ENCODE results near the gene POU5F2. TPM values are rescaled to one million over a fixed set of nuclear protein-coding genes. Genes with fewer than 3 reads are reported as not detected.

The POU5F2 gene
- total and polyA plus RNA-seq, 2 of the 8 experiments (the other 6 are each of a cell fraction or from before 2014, with no cell fraction given), result 0.06 to 0.08 TPM

DNA sequence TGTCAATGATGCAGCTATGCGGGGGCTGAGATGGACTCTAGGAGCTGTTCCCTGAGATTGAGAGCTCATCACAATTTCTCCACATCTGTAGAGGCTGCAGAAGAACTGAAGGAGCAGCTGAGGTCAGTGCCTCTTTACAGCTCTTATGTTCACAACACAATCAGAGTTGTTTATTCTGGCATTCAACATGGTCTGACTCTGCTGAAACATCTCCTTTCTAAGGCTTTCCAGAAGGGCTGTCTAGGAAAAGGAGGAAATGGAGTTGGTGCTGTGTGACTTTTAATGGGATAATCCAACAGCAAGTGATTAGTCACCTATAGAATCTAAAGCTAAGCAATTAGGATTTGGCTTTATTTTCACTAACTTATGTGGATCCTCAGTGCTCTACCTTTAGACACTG is 6.0 kb downstream of the POU5F2 start:
- no peak for DNase-seq (ENCODE audit: low read depth in 1 of 2, low spot score in 2 of 2)
- 92% methylated on average over 1 of the region's 1 CpG; no CpG with 5 or more reads in 1 of the 2 experiments for WGBS, 2 experiments (ENCODE audit: extremely low coverage in 1 of 2, insufficient coverage in 1 of 2, insufficient read length in 1 of 2, insufficient replicate concordance in 2 of 2, low coverage in 1 of 2, low lambda C conversion rate in 2 of 2, missing lambda C conversion rate in 1 of 2)
- CTCF ChIA-PET (ENCODE audit: partially characterized antibody), result interaction anchor here (1.1 to 1.4 kb wide), 5 partner anchors 9 to 138 kb away, joined by 3 to 4 read pairs (median 3); no protein-coding TSS in a partner anchor
- no peak for TF ChIP-seq SRF (IDR thresholded peaks at IDR 0.05; ENCODE audit: low read depth, low read length)
- TF ChIP-seq CREB1 (IDR thresholded peaks at IDR 0.05), result no peak
- TF ChIP-seq ZNF274 (IDR thresholded peaks at IDR 0.05; ENCODE audit: borderline replicate concordance, extremely low read depth, low read length), result no peak
- TF ChIP-seq SUZ12 (IDR thresholded peaks at IDR 0.05; ENCODE audit: low read length), result no peak
- no peak for TF ChIP-seq SIRT6 (IDR thresholded peaks at IDR 0.05; ENCODE audit: low read length)
- TF ChIP-seq EP300 (IDR thresholded peaks at IDR 0.05; ENCODE audit: borderline replicate concordance in 1 of 2, low read depth in 2 of 2, low read length in 2 of 2), result no peak
- no peak for TF ChIP-seq TAF1 (IDR thresholded peaks at IDR 0.05; ENCODE audit: low read depth, low read length)
- no peak for TF ChIP-seq CTBP2 (IDR thresholded peaks at IDR 0.05; ENCODE audit: borderline replicate concordance, insufficient read depth, insufficient read length, low read length)
- no peak for TF ChIP-seq NRF1 (IDR thresholded peaks at IDR 0.05; ENCODE audit: low read depth, low read length)
- TF ChIP-seq, protein P1, sequence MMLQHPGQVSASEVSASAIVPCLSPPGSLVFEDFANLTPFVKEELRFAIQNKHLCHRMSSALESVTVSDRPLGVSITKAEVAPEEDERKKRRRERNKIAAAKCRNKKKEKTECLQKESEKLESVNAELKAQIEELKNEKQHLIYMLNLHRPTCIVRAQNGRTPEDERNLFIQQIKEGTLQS (IDR thresholded peaks at IDR 0.05; ENCODE audit: insufficient read depth, low read depth, low read length), result no peak
- no peak for TF ChIP-seq RAD21 (IDR thresholded peaks at IDR 0.05 in 1 of 2, conservative IDR thresholded peaks at IDR 0.05 in 1 of 2; ENCODE audit: low read depth in 2 of 2, low read length in 2 of 2)
- TF ChIP-seq, protein P2, sequence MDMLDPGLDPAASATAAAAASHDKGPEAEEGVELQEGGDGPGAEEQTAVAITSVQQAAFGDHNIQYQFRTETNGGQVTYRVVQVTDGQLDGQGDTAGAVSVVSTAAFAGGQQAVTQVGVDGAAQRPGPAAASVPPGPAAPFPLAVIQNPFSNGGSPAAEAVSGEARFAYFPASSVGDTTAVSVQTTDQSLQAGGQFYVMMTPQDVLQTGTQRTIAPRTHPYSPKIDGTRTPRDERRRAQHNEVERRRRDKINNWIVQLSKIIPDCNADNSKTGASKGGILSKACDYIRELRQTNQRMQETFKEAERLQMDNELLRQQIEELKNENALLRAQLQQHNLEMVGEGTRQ (IDR thresholded peaks at IDR 0.05; ENCODE audit: low read length), result no peak
- no peak for TF ChIP-seq BRCA1 (IDR thresholded peaks at IDR 0.05; ENCODE audit: low read depth, low read length)

More for the DNA sequence above, 6.0 kb downstream of the POU5F2 start:
- Histone ChIP-seq H2BK120ac (replicated peaks; ENCODE audit: low read depth, low read length) (no peak overlapping the region), H3K79me1 (ENCODE audit: low read depth, low read length) (no peaks in the 10 kb centered on the region), H3K18ac (ENCODE audit: extremely low read depth, low read length) (no peak overlapping the region), H3K4me2 (ENCODE audit: insufficient read depth in 1 of 2, low read depth in 2 of 2, low read length in 2 of 2) (no peak overlapping the region), H4K8ac (ENCODE audit: extremely low read depth, insufficient read depth, low read length) (no peak overlapping the region), H3K23ac (ENCODE audit: insufficient read length) (no peak overlapping the region), H3K56ac (replicated peaks; ENCODE audit: insufficient read length, low read depth, low read length) (no peak overlapping the region), H3K14ac (ENCODE audit: insufficient read length) (no peak overlapping the region), H4K20me1 (replicated peaks in 1 of 2; ENCODE audit: control insufficient read depth in 1 of 2, insufficient read depth in 2 of 2, low read length in 2 of 2) (no peaks in the 10 kb centered on the region), H3K23me2 (ENCODE audit: low read depth, low read length) (no peaks in the 10 kb centered on the region), H3K79me2 (ENCODE audit: control insufficient read depth in 1 of 2, insufficient read depth in 2 of 2, low read length in 2 of 2) (no peaks in the 10 kb centered on the region), H3K4me1 (replicated peaks in 1 of 4; ENCODE audit: control insufficient read depth in 3 of 4, insufficient read depth in 4 of 4, low read length in 3 of 4) (no peaks in the 10 kb centered on the region), H4K5ac (ENCODE audit: insufficient read length, low read depth, low read length) (no peak overlapping the region), H3K27ac (ENCODE audit: low read depth, low read length) (no peak overlapping the region), H3K4ac (replicated peaks; ENCODE audit: insufficient read length, low read depth, low read length) (no peak overlapping the region), H2AFZ (ENCODE audit: low read length) (no peak overlapping the region), H2BK5ac (ENCODE audit: low read depth, low read length) (no peak overlapping the region), H2BK12ac (ENCODE audit: low read depth, low read length) (no peak overlapping the region), H4K91ac (replicated peaks; ENCODE audit: insufficient read length, low read length) (no peak overlapping the region), H2BK15ac (ENCODE audit: low read length) (no peak overlapping the region), H3K36me3 (ENCODE audit: control insufficient read depth in 2 of 4, insufficient read depth in 4 of 4, low read length in 3 of 4) (no peaks in the 10 kb centered on the region), H3K9me3 (ENCODE audit: insufficient read depth in 2 of 2, low read depth in 1 of 2, low read length in 1 of 2) (no peaks in the 10 kb centered on the region), H2BK20ac (ENCODE audit: low read length) (no peak overlapping the region), H3K9ac (replicated peaks in 1 of 4; ENCODE audit: extremely low read depth in 1 of 4, low read depth in 3 of 4, low read length in 3 of 4) (no peak overlapping the region), H2AK5ac (ENCODE audit: low read depth, low read length) (no peak overlapping the region), H3K27me3 (replicated peaks in 1 of 4; ENCODE audit: control insufficient read depth in 3 of 4, extremely low read depth in 1 of 4, insufficient read depth in 3 of 4, low read length in 3 of 4) (no peaks in the 10 kb centered on the region), H3K4me3 (ENCODE audit: extremely low read depth in 1 of 4, insufficient read depth in 2 of 4, low read depth in 3 of 4, low read length in 4 of 4) (no peak overlapping the region)
- POLR2A ChIA-PET (ENCODE audit: partially characterized antibody), result no interaction called here
- no peak for FAIRE-seq
